HEK293 (cell line): Measurements from ENCODE around the gene PDE11A.

Experiments
- CTCF ChIA-PET: fragments of 350-600 bp; formaldehyde crosslinking; extraction: SDS; loops from one replicate; lab custom pipeline; 2021; ENCODE audit warnings: antibody characterized with exemption; lab: Yijun Ruan, JAX
- POLR2A ChIA-PET: fragments of 300-600 bp; formaldehyde crosslinking; extraction: SDS; loops from one replicate; lab custom pipeline; 2020; ENCODE audit warnings: antibody characterized with exemption, inconsistent platforms; lab: Yijun Ruan, JAX
- H3K27ac ChIP-seq: fragments of 200-500 bp; sonication (Bioruptor generic); 2 replicates; pipeline ENCODE4 v1.5.1; 2014; ENCODE audit warnings: low read depth, low read length, control low read depth, inconsistent platforms; ENCODE audit errors: extremely low read depth
- H3K36me3 ChIP-seq, 2 experiments: fragments of 200-500 bp in 1 of 2; sonication (Bioruptor generic) in 1 of 2; 1 replicate in 1 of 2; 2 replicates in 1 of 2; pipeline ENCODE4 v1.5.1; 2014 to 2017; ENCODE audit warnings: inconsistent platforms in 2 of 2, low read length in 2 of 2; ENCODE audit not compliant: control insufficient read depth in 2 of 2, insufficient read depth in 1 of 2
- H3K4me1 ChIP-seq: fragments of 200-500 bp; sonication (Bioruptor generic); 2 replicates; pipeline ENCODE4 v1.5.1; 2014; ENCODE audit warnings: mild to moderate bottlenecking, low read length, inconsistent platforms; ENCODE audit not compliant: control insufficient read depth, insufficient read depth
- H3K4me3 ChIP-seq: 2 replicates; pipeline ENCODE4 v1.5.1; 2011; ENCODE audit warnings: low read depth, mild to moderate bottlenecking, control low read depth, low read length, moderate library complexity
- H3K9me3 ChIP-seq: fragments of 200-500 bp; sonication (Bioruptor generic); 2 replicates; pipeline ENCODE4 v1.5.1; 2014; ENCODE audit warnings: low read depth, low read length, inconsistent platforms; ENCODE audit not compliant: control insufficient read depth, insufficient read depth
- INSM2 ChIP-seq: fragments of 450-650 bp; formaldehyde crosslinking; IDR thresholded peaks from 2 replicates; pipeline ENCODE4 v1.5.1; 2016; ENCODE audit warnings: missing biosample characterization, missing genetic modification characterization
- KLF17 ChIP-seq: fragments of 450-650 bp; formaldehyde crosslinking; IDR thresholded peaks from 2 replicates; pipeline ENCODE4 v1.5.1; 2016; ENCODE audit warnings: missing biosample characterization, missing genetic modification characterization
- KLF7 ChIP-seq: fragments of 450-650 bp; formaldehyde crosslinking; IDR thresholded peaks from 2 replicates; pipeline ENCODE4 v1.5.1; 2016; ENCODE audit warnings: missing biosample characterization, missing genetic modification characterization, borderline replicate concordance
- OVOL3 ChIP-seq: fragments of 450-650 bp; formaldehyde crosslinking; IDR thresholded peaks from 2 replicates; pipeline ENCODE4 v1.5.1; 2016; ENCODE audit warnings: missing biosample characterization, missing genetic modification characterization
- PRDM4 ChIP-seq: fragments of 450-650 bp; formaldehyde crosslinking; IDR thresholded peaks from 2 replicates; pipeline ENCODE4 v1.5.1; 2017; ENCODE audit warnings: missing biosample characterization, missing genetic modification characterization
- ZBTB8A ChIP-seq: fragments of 450-650 bp; formaldehyde crosslinking; IDR thresholded peaks from 2 replicates; pipeline ENCODE4 v1.5.1; 2016; ENCODE audit warnings: missing biosample characterization, missing genetic modification characterization
- ZEB2 ChIP-seq: fragments of 450-650 bp; formaldehyde crosslinking; IDR thresholded peaks from 2 replicates; pipeline ENCODE4 v1.5.1; 2016; ENCODE audit warnings: missing biosample characterization, missing genetic modification characterization
- ZNF10 ChIP-seq: fragments of 450-650 bp; formaldehyde crosslinking; IDR thresholded peaks from 2 replicates; pipeline ENCODE4 v1.5.1; 2017; ENCODE audit warnings: missing biosample characterization, missing genetic modification characterization
- ZNF148 ChIP-seq: fragments of 450-650 bp; formaldehyde crosslinking; IDR thresholded peaks from 2 replicates; pipeline ENCODE4 v1.5.0; 2017; ENCODE audit warnings: missing biosample characterization, missing genetic modification characterization, borderline replicate concordance
- ZNF266 ChIP-seq: fragments of 450-650 bp; formaldehyde crosslinking; IDR thresholded peaks from 2 replicates; pipeline ENCODE4 v1.5.1; 2016; ENCODE audit warnings: missing biosample characterization, missing genetic modification characterization, low read depth
- ZNF280C ChIP-seq: fragments of 450-650 bp; formaldehyde crosslinking; IDR thresholded peaks from 2 replicates; pipeline ENCODE4 v1.5.1; 2016; ENCODE audit warnings: missing biosample characterization, missing genetic modification characterization
- ZNF341 ChIP-seq: fragments of 450-650 bp; formaldehyde crosslinking; IDR thresholded peaks from 2 replicates; pipeline ENCODE4; 2016; ENCODE audit warnings: low read depth, missing biosample characterization, missing genetic modification characterization
- ZNF394 ChIP-seq: fragments of 450-650 bp; formaldehyde crosslinking; IDR thresholded peaks from 2 replicates; pipeline ENCODE4 v1.5.1; 2016; ENCODE audit warnings: missing biosample characterization, missing genetic modification characterization, mild to moderate bottlenecking, moderate library complexity, borderline replicate concordance
- ZNF830 ChIP-seq: fragments of 450-650 bp; IDR thresholded peaks from 2 replicates; pipeline ENCODE4 v1.5.0; 2018; ENCODE audit warnings: missing biosample characterization, missing genetic modification characterization, low read depth, mild to moderate bottlenecking, moderate library complexity

The PDE11A gene

GRCh38 chr2:177808984-177809809 lies 263.4 kb downstream of the PDE11A start:
- TF ChIP-seq ZBTB8A (tag by site-specific recombination) (no peak), ZNF10 (tag by site-specific recombination) (no peak), ZNF394 (tag by site-specific recombination) (no peak)
- CTCF ChIA-PET = interaction anchor here (0.6 to 2.1 kb wide), 3 partner anchors 10 to 32 kb away, joined by 3 to 15 read pairs (median 6); no protein-coding TSS in a partner anchor
- no peak overlapping the region for H3K4me3 ChIP-seq

GRCh38 chr2:177806025-177806424 lies 266.6 kb downstream of the PDE11A start:
- ChIA-PET CTCF (interaction anchor here (0.9 kb wide), 1 partner anchor 26 kb away, joined by 4 read pairs; no protein-coding TSS in a partner anchor), POLR2A (interaction anchor here (0.6 kb wide), 1 partner anchor 634 kb away, joined by 5 read pairs; no protein-coding TSS in a partner anchor)
- Histone ChIP-seq H3K27ac (no peak overlapping the region), H3K4me1 (no peaks in the 10 kb centered on the region), H3K9me3 (no peaks in the 10 kb centered on the region), H3K4me3 (no peak overlapping the region), H3K36me3 (no peaks in the 10 kb centered on the region)
- no peak for TF ChIP-seq ZNF148
- no peak for TF ChIP-seq ZNF830 (tag by site-specific recombination)
- no peak for TF ChIP-seq KLF7 (tag by site-specific recombination)
- TF ChIP-seq ZNF280C = no peak
- no peak for TF ChIP-seq ZEB2
- no peak for TF ChIP-seq ZNF10 (tag by site-specific recombination)
- no peak for TF ChIP-seq KLF17 (tag by site-specific recombination)
- no peak for TF ChIP-seq ZNF341 (tag by site-specific recombination)
- TF ChIP-seq ZNF266 (tag by site-specific recombination) = no peak
- no peak for TF ChIP-seq OVOL3 (tag by site-specific recombination)
- no peak for TF ChIP-seq PRDM4 (tag by site-specific recombination)
- TF ChIP-seq INSM2 (tag by site-specific recombination) = no peak

More at GRCh38 chr2:177808984-177809809, 263.4 kb downstream of the PDE11A start:
- Histone ChIP-seq H3K9me3 (no peaks in the 10 kb centered on the region), H3K4me1 (no peaks in the 10 kb centered on the region), H3K36me3 (no peaks in the 10 kb centered on the region), H3K27ac (no peak overlapping the region)
- POLR2A ChIA-PET = no interaction called here
